HEK293 (cell line): ENCODE data around the gene POLR3C.

Source experiments
- FEZF1 ChIP-seq: fragments of 450-650 bp; formaldehyde crosslinking; IDR thresholded peaks from 2 replicates; pipeline ENCODE4 v1.5.1; 2016; ENCODE audit warnings: missing biosample characterization, missing genetic modification characterization
- MZF1 ChIP-seq: fragments of 450-650 bp; formaldehyde crosslinking; IDR thresholded peaks from 2 replicates; pipeline ENCODE4 v1.5.1; 2017; ENCODE audit warnings: missing biosample characterization, missing genetic modification characterization, borderline replicate concordance
- TCF7L2 ChIP-seq: IDR thresholded peaks from 2 replicates; pipeline ENCODE4 v1.6.1; 2011; ENCODE audit warnings: low read depth, mild to moderate bottlenecking, inconsistent platforms, low read length, moderate library complexity, borderline replicate concordance
- WT1 ChIP-seq: fragments of 450-650 bp; formaldehyde crosslinking; IDR thresholded peaks from 2 replicates; pipeline ENCODE4 v1.5.1; 2016; ENCODE audit warnings: missing biosample characterization, missing genetic modification characterization
- YY2 ChIP-seq: fragments of 450-650 bp; formaldehyde crosslinking; IDR thresholded peaks from 2 replicates; pipeline ENCODE4 v1.5.1; 2016; ENCODE audit warnings: missing biosample characterization, missing genetic modification characterization
- ZBTB17 ChIP-seq: fragments of 450-650 bp; formaldehyde crosslinking; IDR thresholded peaks from 2 replicates; pipeline ENCODE4 v1.5.1; 2016; ENCODE audit warnings: missing biosample characterization, missing genetic modification characterization
- ZBTB20 ChIP-seq: fragments of 450-650 bp; formaldehyde crosslinking; IDR thresholded peaks from 2 replicates; pipeline ENCODE4 v1.5.1; 2016; ENCODE audit warnings: missing biosample characterization, missing genetic modification characterization
- ZNF138 ChIP-seq: fragments of 450-650 bp; formaldehyde crosslinking; IDR thresholded peaks from 2 replicates; pipeline ENCODE4 v1.5.1; 2016; ENCODE audit warnings: missing biosample characterization, missing genetic modification characterization, borderline replicate concordance
- ZNF184 ChIP-seq: fragments of 450-650 bp; IDR thresholded peaks from 2 replicates; pipeline ENCODE4 v1.5.1; 2018; ENCODE audit warnings: missing biosample characterization, mild to moderate bottlenecking, missing genetic modification characterization
- ZNF274 ChIP-seq, 2 experiments: fragments of 200-500 bp in 1 of 2; fragments of 450-650 bp in 1 of 2; sonication (Bioruptor generic) in 1 of 2; formaldehyde crosslinking in 1 of 2; IDR thresholded peaks; 2 replicates each; pipeline versions ENCODE4 v1.5.1 to v1.6.1; 2014 to 2016; ENCODE audit warnings: borderline replicate concordance in 1 of 2, inconsistent platforms in 1 of 2, low read length in 1 of 2, missing biosample characterization in 1 of 2, missing genetic modification characterization in 1 of 2
- ZNF510 ChIP-seq: fragments of 450-650 bp; formaldehyde crosslinking; IDR thresholded peaks from 2 replicates; pipeline ENCODE4 v1.5.1; 2018; ENCODE audit warnings: mild to moderate bottlenecking, missing genetic modification characterization, missing biosample characterization; ENCODE audit not compliant: insufficient replicate concordance
- ZNF521 ChIP-seq: fragments of 450-650 bp; formaldehyde crosslinking; IDR thresholded peaks from 2 replicates; pipeline ENCODE4 v1.5.1; 2017; ENCODE audit warnings: missing biosample characterization, mild to moderate bottlenecking, missing genetic modification characterization
- ZNF561 ChIP-seq: fragments of 450-650 bp; IDR thresholded peaks from 2 replicates; pipeline ENCODE4 v1.5.1; 2018; ENCODE audit warnings: missing biosample characterization, missing genetic modification characterization, borderline replicate concordance
- ZNF571 ChIP-seq: fragments of 450-650 bp; formaldehyde crosslinking; IDR thresholded peaks from 2 replicates; pipeline ENCODE4 v1.5.0; 2017; ENCODE audit warnings: missing biosample characterization, missing genetic modification characterization
- ZNF596 ChIP-seq: fragments of 450-650 bp; IDR thresholded peaks from 2 replicates; pipeline ENCODE4 v1.5.0; 2018; ENCODE audit warnings: missing biosample characterization, mild to moderate bottlenecking, missing genetic modification characterization, moderate library complexity
- ZNF747 ChIP-seq: fragments of 450-650 bp; formaldehyde crosslinking; IDR thresholded peaks from 2 replicates; pipeline ENCODE4 v1.5.1; 2016; ENCODE audit warnings: missing biosample characterization, missing genetic modification characterization
- ZSCAN23 ChIP-seq: fragments of 450-650 bp; formaldehyde crosslinking; IDR thresholded peaks from 2 replicates; pipeline ENCODE4 v1.5.1; 2016; ENCODE audit warnings: missing biosample characterization, missing genetic modification characterization
- TF ChIP-seq, protein P1 (sequence below): fragments of 450-650 bp; formaldehyde crosslinking; IDR thresholded peaks from 2 replicates; pipeline ENCODE4 v1.5.1; 2017; ENCODE audit warnings: missing biosample characterization, missing genetic modification characterization
- TF ChIP-seq, protein P2 (sequence below): fragments of 450-650 bp; formaldehyde crosslinking; IDR thresholded peaks from 2 replicates; pipeline ENCODE4 v1.5.1; 2016; ENCODE audit warnings: missing biosample characterization, missing genetic modification characterization, borderline replicate concordance
- TF ChIP-seq, protein P3 (sequence below): fragments of 450-650 bp; IDR thresholded peaks from 2 replicates; pipeline ENCODE4 v1.5.1; 2018; ENCODE audit warnings: missing biosample characterization, missing genetic modification characterization
- TF ChIP-seq, protein P4 (sequence below): fragments of 450-650 bp; IDR thresholded peaks from 2 replicates; pipeline ENCODE4 v1.5.1; 2018; ENCODE audit warnings: missing biosample characterization, mild to moderate bottlenecking, missing genetic modification characterization
- TF ChIP-seq, protein P5 (sequence below): fragments of 450-650 bp; formaldehyde crosslinking; IDR thresholded peaks from 2 replicates; pipeline ENCODE4 v1.5.1; 2016; ENCODE audit warnings: missing biosample characterization, missing genetic modification characterization, low read depth
- TF ChIP-seq, protein P6 (sequence below): fragments of 450-650 bp; formaldehyde crosslinking; IDR thresholded peaks from 2 replicates; pipeline ENCODE4 v1.5.1; 2017; ENCODE audit warnings: missing biosample characterization, mild to moderate bottlenecking, missing genetic modification characterization, moderate library complexity
- TF ChIP-seq, protein P7 (sequence below): IDR thresholded peaks from 2 replicates; pipeline ENCODE4 v1.6.1; 2011; ENCODE audit warnings: mild to moderate bottlenecking, low read depth, low read length, borderline replicate concordance
- TF ChIP-seq, protein P8 (sequence below): fragments of 450-650 bp; formaldehyde crosslinking; IDR thresholded peaks from 2 replicates; pipeline ENCODE4 v1.5.1; 2016; ENCODE audit warnings: missing biosample characterization, missing genetic modification characterization

POLR3C gene

DNA sequence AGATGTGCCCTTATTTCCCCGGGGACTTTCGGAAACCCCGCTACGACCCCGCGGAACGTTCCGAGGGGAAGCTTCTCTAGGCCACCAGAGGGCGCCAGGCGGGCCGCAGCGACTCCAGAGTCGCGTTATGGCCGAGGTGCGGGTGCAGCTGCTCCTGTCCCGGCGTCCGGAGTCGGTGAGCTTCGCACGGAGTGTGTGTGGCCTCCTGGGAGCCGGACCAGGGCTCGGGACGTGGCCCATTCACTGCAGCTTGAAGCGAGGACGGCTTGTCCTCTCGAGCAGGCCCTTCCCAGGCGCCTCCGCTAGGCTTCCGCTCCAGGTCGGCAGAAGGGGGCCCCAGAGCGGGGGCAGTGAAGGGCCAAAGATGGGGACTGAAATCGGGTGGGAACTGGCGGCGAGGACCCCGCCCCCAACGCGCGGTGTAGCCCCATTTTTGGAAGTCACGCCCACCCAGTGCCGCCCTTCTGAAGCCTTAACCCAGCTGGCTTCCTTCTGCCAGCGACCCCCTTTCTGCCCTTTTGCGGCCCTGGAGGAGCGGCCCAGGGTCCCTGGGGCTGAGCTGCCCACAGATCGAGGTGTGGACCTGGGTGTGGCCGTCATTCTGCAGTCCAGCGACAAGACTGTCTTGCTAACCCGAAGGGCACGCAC, 21.6 kb downstream of the POLR3C start, which contains the start of gene NUDT17 (continued):
- TF ChIP-seq, protein P1, sequence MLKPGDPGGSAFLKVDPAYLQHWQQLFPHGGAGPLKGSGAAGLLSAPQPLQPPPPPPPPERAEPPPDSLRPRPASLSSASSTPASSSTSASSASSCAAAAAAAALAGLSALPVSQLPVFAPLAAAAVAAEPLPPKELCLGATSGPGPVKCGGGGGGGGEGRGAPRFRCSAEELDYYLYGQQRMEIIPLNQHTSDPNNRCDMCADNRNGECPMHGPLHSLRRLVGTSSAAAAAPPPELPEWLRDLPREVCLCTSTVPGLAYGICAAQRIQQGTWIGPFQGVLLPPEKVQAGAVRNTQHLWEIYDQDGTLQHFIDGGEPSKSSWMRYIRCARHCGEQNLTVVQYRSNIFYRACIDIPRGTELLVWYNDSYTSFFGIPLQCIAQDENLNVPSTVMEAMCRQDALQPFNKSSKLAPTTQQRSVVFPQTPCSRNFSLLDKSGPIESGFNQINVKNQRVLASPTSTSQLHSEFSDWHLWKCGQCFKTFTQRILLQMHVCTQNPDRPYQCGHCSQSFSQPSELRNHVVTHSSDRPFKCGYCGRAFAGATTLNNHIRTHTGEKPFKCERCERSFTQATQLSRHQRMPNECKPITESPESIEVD = no peak
- TF ChIP-seq ZNF184 = no peak
- no peak for TF ChIP-seq MZF1 (tag by site-specific recombination)
- TF ChIP-seq, protein P2, sequence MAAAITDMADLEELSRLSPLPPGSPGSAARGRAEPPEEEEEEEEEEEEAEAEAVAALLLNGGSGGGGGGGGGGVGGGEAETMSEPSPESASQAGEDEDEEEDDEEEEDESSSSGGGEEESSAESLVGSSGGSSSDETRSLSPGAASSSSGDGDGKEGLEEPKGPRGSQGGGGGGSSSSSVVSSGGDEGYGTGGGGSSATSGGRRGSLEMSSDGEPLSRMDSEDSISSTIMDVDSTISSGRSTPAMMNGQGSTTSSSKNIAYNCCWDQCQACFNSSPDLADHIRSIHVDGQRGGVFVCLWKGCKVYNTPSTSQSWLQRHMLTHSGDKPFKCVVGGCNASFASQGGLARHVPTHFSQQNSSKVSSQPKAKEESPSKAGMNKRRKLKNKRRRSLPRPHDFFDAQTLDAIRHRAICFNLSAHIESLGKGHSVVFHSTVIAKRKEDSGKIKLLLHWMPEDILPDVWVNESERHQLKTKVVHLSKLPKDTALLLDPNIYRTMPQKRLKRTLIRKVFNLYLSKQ = no peak
- TF ChIP-seq ZNF510 = no peak
- TF ChIP-seq, protein P3, sequence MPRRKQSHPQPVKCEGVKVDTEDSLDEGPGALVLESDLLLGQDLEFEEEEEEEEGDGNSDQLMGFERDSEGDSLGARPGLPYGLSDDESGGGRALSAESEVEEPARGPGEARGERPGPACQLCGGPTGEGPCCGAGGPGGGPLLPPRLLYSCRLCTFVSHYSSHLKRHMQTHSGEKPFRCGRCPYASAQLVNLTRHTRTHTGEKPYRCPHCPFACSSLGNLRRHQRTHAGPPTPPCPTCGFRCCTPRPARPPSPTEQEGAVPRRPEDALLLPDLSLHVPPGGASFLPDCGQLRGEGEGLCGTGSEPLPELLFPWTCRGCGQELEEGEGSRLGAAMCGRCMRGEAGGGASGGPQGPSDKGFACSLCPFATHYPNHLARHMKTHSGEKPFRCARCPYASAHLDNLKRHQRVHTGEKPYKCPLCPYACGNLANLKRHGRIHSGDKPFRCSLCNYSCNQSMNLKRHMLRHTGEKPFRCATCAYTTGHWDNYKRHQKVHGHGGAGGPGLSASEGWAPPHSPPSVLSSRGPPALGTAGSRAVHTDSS = 0 out of 2 replicates have a peak, but pooled peaks have one; percentile 6
- peak; percentile 88 for TF ChIP-seq ZNF561 (tag by site-specific recombination)
- no peak for TF ChIP-seq ZNF747 (tag by site-specific recombination)
- no peak for TF ChIP-seq ZNF571 (tag by site-specific recombination)
- TF ChIP-seq ZNF596 = no peak
- TF ChIP-seq, protein P4, sequence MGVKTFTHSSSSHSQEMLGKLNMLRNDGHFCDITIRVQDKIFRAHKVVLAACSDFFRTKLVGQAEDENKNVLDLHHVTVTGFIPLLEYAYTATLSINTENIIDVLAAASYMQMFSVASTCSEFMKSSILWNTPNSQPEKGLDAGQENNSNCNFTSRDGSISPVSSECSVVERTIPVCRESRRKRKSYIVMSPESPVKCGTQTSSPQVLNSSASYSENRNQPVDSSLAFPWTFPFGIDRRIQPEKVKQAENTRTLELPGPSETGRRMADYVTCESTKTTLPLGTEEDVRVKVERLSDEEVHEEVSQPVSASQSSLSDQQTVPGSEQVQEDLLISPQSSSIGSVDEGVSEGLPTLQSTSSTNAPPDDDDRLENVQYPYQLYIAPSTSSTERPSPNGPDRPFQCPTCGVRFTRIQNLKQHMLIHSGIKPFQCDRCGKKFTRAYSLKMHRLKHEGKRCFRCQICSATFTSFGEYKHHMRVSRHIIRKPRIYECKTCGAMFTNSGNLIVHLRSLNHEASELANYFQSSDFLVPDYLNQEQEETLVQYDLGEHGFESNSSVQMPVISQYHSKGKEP = no peak
- TF ChIP-seq, protein P5, sequence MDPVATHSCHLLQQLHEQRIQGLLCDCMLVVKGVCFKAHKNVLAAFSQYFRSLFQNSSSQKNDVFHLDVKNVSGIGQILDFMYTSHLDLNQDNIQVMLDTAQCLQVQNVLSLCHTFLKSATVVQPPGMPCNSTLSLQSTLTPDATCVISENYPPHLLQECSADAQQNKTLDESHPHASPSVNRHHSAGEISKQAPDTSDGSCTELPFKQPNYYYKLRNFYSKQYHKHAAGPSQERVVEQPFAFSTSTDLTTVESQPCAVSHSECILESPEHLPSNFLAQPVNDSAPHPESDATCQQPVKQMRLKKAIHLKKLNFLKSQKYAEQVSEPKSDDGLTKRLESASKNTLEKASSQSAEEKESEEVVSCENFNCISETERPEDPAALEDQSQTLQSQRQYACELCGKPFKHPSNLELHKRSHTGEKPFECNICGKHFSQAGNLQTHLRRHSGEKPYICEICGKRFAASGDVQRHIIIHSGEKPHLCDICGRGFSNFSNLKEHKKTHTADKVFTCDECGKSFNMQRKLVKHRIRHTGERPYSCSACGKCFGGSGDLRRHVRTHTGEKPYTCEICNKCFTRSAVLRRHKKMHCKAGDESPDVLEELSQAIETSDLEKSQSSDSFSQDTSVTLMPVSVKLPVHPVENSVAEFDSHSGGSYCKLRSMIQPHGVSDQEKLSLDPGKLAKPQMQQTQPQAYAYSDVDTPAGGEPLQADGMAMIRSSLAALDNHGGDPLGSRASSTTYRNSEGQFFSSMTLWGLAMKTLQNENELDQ (tag by site-specific recombination) = no peak
- no peak for TF ChIP-seq TCF7L2
- no peak for TF ChIP-seq ZSCAN23 (tag by site-specific recombination)
- no peak for TF ChIP-seq ZNF521
- TF ChIP-seq, protein P6, sequence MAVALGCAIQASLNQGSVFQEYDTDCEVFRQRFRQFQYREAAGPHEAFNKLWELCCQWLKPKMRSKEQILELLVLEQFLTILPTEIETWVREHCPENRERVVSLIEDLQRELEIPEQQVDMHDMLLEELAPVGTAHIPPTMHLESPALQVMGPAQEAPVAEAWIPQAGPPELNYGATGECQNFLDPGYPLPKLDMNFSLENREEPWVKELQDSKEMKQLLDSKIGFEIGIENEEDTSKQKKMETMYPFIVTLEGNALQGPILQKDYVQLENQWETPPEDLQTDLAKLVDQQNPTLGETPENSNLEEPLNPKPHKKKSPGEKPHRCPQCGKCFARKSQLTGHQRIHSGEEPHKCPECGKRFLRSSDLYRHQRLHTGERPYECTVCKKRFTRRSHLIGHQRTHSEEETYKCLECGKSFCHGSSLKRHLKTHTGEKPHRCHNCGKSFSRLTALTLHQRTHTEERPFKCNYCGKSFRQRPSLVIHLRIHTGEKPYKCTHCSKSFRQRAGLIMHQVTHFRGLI (tag by site-specific recombination) = no peak
- TF ChIP-seq, protein P7, sequence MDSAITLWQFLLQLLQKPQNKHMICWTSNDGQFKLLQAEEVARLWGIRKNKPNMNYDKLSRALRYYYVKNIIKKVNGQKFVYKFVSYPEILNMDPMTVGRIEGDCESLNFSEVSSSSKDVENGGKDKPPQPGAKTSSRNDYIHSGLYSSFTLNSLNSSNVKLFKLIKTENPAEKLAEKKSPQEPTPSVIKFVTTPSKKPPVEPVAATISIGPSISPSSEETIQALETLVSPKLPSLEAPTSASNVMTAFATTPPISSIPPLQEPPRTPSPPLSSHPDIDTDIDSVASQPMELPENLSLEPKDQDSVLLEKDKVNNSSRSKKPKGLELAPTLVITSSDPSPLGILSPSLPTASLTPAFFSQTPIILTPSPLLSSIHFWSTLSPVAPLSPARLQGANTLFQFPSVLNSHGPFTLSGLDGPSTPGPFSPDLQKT = no peak
- peak; percentile 75 for TF ChIP-seq ZBTB20
- TF ChIP-seq WT1 (tag by site-specific recombination) = no peak
- TF ChIP-seq FEZF1 (tag by site-specific recombination) = no peak
- TF ChIP-seq ZBTB17 (tag by site-specific recombination) = peak; percentile 59; the same call in 1 of the 2 replicates
- TF ChIP-seq, protein P8, sequence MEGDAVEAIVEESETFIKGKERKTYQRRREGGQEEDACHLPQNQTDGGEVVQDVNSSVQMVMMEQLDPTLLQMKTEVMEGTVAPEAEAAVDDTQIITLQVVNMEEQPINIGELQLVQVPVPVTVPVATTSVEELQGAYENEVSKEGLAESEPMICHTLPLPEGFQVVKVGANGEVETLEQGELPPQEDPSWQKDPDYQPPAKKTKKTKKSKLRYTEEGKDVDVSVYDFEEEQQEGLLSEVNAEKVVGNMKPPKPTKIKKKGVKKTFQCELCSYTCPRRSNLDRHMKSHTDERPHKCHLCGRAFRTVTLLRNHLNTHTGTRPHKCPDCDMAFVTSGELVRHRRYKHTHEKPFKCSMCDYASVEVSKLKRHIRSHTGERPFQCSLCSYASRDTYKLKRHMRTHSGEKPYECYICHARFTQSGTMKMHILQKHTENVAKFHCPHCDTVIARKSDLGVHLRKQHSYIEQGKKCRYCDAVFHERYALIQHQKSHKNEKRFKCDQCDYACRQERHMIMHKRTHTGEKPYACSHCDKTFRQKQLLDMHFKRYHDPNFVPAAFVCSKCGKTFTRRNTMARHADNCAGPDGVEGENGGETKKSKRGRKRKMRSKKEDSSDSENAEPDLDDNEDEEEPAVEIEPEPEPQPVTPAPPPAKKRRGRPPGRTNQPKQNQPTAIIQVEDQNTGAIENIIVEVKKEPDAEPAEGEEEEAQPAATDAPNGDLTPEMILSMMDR (tag by site-specific recombination) = peak; percentile 96
- TF ChIP-seq ZNF274 (IDR thresholded peaks at IDR 0.05; ENCODE audit: low read length) = no peak
- TF ChIP-seq ZNF274 (tag by site-specific recombination; IDR thresholded peaks at IDR 0.05; ENCODE audit: borderline replicate concordance) = no peak
- no peak for TF ChIP-seq YY2 (tag by site-specific recombination)
- TF ChIP-seq ZNF138 (tag by site-specific recombination) = no peak
